ENCODE results near the gene AGPAT4.
"Not testable (repeated sequence)": the region's sequence is repeated elsewhere in the genome, so short reads cannot be mapped to it uniquely, and the experiment has no call there.

Gene AGPAT4

DNA sequence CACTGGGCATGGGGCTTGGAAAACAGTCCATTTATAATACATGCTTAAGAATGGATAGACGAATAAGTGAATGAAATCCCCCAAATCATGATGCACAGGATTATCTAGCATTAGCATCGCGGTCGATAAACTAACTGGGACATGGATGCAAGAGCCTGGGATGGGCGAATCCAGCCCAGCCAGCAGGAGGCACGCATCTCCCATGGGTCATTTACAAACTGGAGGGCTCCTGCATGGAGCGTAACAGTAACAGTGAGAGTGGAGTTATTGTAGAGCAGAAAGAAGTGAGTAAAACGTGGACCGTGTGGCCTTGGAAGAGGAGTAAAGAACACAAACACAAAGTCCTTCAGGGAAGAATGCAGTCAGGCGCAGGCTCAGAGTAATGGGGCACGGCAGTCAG lies 136.5 kb downstream of the AGPAT4 start:
- DNase-seq (ENCODE audit: insufficient read length, low spot score) (no peak), FAIRE-seq (no peak)
- TF ChIP-seq POLR2A (IDR thresholded peaks at IDR 0.05; ENCODE audit: low read depth, low read length) = no peak

GRCh38 chr6:161136655-161137054 lies 137.2 kb downstream of the AGPAT4 start:
- FAIRE-seq (no peak), DNase-seq (ENCODE audit: insufficient read length, low spot score) (no peak)
- no peak for TF ChIP-seq POLR2A (IDR thresholded peaks at IDR 0.05; ENCODE audit: low read depth, low read length)

GRCh38 chr6:161135695-161136591 lies 137.9 kb downstream of the AGPAT4 start:
- TF ChIP-seq POLR2A (IDR thresholded peaks at IDR 0.05; ENCODE audit: low read depth, low read length) = no peak
- FAIRE-seq = no peak
- DNase-seq (ENCODE audit: insufficient read length, low spot score) = no peak

GRCh38 chr6:161134550-161135298 lies 139.1 kb downstream of the AGPAT4 start:
- no peak for TF ChIP-seq POLR2A (IDR thresholded peaks at IDR 0.05; ENCODE audit: low read depth, low read length)
- no peak for FAIRE-seq
- no peak for DNase-seq (ENCODE audit: insufficient read length, low spot score)

DNA sequence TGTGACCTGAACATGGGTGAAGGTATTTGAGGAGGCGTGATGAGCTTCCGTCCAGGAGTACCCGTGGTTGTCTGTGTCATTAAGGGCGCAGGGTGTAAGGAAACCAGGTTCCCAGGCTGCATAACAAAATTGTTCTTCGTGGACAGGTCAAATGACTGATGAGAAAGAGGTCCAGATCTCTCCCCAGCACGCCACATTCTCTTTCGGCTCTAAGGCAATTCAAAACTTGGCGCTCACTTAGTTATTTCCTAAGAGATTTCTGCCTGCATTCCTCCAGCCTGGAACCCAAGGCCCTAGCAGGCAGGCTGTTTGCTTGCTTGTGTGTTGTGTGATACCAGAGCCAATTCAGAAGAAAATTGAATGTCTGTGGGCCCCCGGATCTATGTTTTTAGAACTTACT lies 139.9 kb downstream of the AGPAT4 start:
- TF ChIP-seq POLR2A (IDR thresholded peaks at IDR 0.05; ENCODE audit: low read depth, low read length) = no peak
- FAIRE-seq = no peak
- no peak for DNase-seq (ENCODE audit: insufficient read length, low spot score)

GRCh38 chr6:161132384-161132783 lies 141.5 kb downstream of the AGPAT4 start:
- DNase-seq (ENCODE audit: insufficient read length, low spot score) (no peak), FAIRE-seq (no peak)
- no peak for TF ChIP-seq POLR2A (IDR thresholded peaks at IDR 0.05; ENCODE audit: low read depth, low read length)

DNA sequence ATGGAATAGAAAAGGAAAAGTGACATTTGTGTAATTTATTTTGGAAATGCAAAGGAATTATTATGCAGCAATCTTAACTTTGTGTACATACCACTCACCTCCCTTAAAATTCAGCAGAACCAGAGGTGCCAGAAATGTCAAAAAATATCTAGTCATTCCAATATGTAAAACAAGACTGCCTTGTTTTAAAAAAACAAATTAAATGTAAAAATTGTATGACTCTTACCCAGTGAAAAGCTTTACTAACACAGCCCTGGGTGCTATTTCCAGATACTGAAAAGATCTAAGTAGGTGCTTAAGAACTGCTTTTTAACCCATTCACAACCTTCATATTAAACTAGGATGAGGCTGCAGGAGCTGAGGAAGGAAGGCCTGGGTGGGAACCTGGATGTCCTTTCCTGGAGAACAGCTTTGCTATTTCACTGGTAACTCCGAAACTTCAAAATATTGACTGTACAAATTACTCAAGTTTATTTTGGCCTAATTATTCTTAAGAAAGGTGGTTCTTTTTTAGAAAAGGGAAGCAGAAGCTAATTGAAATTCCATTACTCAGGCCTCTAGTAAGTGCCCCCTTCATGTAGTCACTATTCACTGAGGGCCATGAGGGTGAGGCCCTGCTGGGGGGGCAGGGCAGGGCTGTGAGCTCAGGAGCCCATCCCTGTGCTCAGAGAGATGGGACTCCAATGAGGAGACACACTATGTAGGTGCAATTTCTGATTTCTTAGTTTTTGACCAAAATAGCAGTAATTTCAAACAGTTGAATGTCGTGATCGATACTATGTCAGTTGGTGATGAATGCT lies 142.7 kb downstream of the AGPAT4 start:
- FAIRE-seq (no peak), DNase-seq (ENCODE audit: insufficient read length, low spot score) (no peak)
- no peak for TF ChIP-seq POLR2A (IDR thresholded peaks at IDR 0.05; ENCODE audit: low read depth, low read length)

DNA sequence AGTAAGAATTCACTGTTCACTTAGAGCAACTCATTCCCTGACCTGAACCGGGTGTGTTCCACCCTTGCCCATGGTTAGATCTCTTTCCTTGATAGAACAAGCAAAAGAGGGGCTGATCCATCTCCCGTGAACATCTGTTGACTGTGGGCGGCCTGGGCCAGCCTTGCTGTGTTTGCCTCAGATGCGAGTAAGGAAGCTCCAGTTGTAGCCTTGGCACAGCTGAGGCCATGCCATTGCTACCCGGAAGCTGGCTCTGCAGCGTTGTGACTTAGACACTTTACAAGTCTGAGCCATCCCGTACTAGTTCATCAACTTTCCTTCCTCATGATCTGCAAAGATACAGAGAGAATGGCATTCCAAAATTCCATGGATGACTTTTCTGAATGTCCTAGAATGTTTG lies 143.3 kb downstream of the AGPAT4 start:
- FAIRE-seq (no peak), DNase-seq (ENCODE audit: insufficient read length, low spot score) (no peak)
- no peak for TF ChIP-seq POLR2A (IDR thresholded peaks at IDR 0.05; ENCODE audit: low read depth, low read length)

GRCh38 chr6:161128680-161129196 lies 145.1 kb downstream of the AGPAT4 start:
- no peak for FAIRE-seq
- no peak for TF ChIP-seq POLR2A (IDR thresholded peaks at IDR 0.05; ENCODE audit: low read depth, low read length)
- DNase-seq (ENCODE audit: insufficient read length, low spot score) = no peak

- no peak for DNase-seq (ENCODE audit: insufficient read length, low spot score)
- TF ChIP-seq POLR2A (IDR thresholded peaks at IDR 0.05; ENCODE audit: low read depth, low read length) = no peak
- FAIRE-seq = no peak
Measured at GRCh38 chr6:161128230-161128629, 145.6 kb downstream of the AGPAT4 start.

- DNase-seq (ENCODE audit: insufficient read length, low spot score) (no peak), FAIRE-seq (no peak)
- TF ChIP-seq POLR2A (IDR thresholded peaks at IDR 0.05; ENCODE audit: low read depth, low read length) = no peak
Measured at GRCh38 chr6:161127071-161127740, 146.7 kb downstream of the AGPAT4 start.

- FAIRE-seq (no peak), DNase-seq (ENCODE audit: insufficient read length, low spot score) (no peak)
- TF ChIP-seq POLR2A (IDR thresholded peaks at IDR 0.05; ENCODE audit: low read depth, low read length) = no peak
Measured at GRCh38 chr6:161125591-161125990, 148.3 kb downstream of the AGPAT4 start.

DNA sequence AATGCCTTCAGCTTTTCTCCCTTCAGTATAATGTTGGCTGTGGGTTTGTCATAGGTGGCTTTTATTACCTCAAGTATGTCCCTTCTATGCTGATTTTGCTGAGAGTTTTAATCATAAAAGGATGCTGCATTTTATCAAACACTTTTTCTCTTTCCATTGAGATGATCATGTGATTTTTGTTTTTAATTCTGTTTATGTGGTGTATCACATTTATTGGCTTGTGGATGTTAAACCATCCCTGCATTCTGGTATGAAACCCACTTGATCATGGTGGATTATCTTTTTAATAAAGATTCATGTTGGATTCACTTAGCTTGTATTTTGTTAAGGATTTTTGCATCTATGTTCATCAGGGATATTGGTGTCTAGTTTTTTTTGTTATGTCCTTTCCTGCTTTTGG lies 150.5 kb downstream of the AGPAT4 start:
- DNase-seq (ENCODE audit: insufficient read length, low spot score); FAIRE-seq: not testable (repeated sequence)

All from H54 (cell line).